CD4-positive, alpha-beta T cell treated with Interferon gamma for 1 hour (primary cell): ENCODE measurements around the gene CCR8.
"Not testable (repeated sequence)": the region's sequence is repeated elsewhere in the genome, so short reads cannot be mapped to it uniquely, and the experiment has no call there.

Experiments
- DNase-seq: peaks from one replicate; pipeline ENCODE4 v3.0.0-alpha.2; 2020

Gene CCR8

DNA sequence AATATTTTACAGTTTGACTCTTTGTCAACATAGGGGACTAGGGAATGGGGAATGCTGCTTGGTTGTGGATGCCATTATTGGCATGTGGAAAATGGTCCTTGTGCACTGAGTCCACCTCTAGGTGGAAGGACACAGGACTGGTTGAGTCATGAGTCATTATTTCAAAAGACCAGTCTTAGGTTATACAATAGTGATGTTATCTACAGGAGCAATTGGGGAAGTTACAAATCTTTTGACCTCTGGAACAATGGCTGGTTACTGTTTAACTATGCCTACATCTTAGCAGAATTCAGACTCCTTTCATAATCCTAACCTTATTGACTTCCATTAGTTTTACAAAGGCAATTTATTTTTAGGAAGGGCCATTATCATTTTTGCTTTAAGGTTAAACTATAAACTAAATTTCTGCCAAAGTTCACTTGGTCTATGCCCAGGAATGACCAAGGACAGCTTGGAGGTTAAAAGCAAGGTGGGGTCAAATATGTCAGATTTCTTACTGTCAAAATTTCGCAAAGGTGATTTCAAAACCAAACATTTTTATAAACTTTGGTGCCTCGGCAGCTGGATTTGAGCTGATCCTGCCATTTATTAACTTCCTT lies 11.8 kb upstream of the CCR8 start:
- DNase-seq: no peak

DNA sequence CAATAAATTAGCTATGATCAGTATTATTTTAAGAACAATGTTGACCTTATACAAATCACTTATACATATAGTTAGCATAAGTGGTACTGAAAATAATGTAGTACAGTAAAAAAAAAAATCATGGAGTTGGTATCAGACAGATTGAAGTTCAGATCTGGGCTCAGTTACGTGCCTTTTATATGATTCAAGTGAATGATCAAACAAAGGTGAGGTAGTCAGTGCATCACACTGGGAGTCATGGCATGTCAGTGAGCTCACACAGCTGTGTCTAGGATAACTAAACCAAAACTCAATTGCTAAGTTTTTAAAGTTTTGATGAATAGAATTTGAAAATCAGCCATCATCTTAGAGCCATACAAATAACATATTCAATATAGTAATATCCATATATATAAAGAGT lies 11.2 kb upstream of the CCR8 start:
- DNase-seq: no peak

DNA sequence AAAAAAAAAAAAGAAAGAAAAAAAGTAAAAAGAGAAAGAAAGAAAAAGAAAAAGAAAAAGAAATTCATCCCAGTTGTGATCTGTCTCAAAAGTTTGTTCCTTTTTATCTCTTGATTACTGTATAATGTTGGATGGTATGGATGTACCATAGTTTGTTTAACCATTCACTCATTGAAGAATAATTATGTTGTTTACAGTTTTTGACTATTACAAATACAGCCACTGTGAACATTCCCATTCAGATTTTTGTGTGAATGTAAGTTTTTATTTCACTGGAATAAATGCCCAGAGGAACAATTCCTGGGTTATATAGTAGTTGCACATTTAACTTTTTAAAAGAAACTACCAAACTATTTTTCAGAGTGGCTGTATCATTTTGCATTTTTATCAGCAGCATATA lies 10.3 kb upstream of the CCR8 start:
- DNase-seq: no peak

DNA sequence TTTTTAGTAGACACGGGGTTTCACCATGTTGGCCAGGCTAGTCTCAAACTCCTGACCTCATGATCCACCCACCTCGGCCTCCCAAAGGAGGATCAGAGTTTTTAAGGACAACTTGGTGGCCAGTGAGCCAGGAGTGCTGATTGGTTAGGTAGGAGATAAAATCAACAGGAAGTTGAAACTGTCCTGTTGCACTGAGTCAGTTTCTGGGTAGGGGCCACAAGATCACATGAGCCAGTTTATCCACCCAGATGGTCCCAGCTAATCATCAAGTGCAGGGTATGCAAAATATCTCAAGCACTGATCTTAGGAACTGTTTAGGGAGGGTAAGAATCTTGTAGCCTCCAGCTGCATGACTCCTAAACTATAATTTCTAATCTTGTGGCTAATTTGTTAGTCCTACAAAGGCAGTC lies 7.9 kb upstream of the CCR8 start:
- DNase-seq: not testable (repeated sequence)

DNA sequence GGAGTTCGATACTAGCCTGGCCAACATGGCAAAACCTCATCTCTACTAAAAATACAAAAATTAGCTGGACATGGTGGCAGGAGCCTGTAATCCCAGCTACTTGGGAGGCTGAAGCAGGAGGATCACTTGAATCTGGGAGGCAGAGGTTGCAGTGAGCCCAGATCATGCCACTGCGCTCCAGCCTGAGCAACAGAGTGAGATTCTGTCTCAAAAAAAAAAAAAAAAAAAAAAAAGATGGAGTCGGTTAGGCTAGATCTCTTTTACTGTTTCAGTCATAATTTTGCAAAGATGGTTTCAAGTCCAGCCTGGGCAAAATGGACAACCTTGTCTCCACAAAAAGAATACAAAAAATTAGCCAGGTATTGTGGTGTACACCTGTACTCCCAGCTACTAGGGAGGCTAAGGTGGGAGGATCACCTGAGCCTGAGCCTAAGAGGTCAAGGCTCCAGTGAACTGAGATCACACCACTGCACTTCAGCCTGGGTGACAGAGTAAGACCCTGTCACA lies 7.2 kb upstream of the CCR8 start:
- not testable (repeated sequence) for DNase-seq

DNA sequence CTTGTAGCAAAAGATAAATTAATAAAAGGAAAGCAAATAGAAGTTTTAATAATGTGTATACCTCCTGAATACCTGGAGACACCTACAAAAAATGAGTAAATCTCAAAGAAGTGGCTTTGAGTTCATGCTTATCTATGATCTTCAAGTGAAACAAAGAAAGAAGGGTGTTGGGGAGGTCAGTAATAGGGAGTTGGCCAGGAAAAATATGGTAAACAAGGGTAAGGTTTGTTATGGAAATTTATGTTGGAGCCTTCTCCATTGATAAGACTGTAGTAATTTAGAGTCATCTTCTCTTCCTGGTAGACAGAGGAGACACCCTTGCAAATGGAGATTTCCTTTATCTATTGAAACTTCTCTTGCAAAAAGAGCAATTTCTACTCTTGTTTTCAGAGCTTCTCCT lies 6.6 kb upstream of the CCR8 start:
- DNase-seq: no peak

DNA sequence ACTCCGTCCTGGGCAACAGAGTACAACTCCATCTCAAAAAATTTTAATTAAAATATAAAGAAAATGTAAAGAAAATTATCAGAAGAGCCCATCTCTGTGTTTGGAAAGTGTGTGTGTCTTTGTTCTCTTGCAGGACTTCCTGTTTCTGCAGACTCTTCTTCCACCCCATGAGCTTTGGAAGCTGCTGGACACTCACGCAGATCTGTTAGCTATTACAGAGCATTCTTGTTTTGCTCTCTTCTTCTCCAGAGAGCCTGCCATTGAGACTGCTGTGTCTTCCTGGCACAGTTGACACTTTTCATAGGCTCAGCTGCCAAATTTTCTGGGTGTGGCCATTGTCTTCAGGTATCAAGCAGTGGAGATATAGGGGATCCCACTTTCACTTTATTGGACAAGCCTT lies 6.0 kb upstream of the CCR8 start:
- DNase-seq: no peak

DNA sequence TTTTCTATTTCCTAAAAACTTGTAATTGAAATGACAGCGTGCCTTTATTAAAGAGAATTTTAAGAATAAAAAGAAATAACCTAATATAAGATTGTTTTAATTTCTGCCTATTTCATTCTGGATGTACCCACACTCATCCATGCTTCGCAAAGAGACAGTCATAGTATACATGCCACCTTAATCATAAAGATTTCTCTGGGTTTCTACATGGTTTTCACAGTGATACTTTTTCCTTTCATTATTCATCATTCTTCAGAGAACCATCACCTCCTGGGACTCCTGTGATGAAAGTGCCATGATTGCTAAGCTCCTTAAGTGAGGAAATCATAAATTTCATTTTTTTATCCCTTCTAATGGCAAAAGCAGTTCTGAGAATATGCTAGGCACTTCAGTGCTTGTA lies 4.3 kb upstream of the CCR8 start:
- no peak for DNase-seq

DNA sequence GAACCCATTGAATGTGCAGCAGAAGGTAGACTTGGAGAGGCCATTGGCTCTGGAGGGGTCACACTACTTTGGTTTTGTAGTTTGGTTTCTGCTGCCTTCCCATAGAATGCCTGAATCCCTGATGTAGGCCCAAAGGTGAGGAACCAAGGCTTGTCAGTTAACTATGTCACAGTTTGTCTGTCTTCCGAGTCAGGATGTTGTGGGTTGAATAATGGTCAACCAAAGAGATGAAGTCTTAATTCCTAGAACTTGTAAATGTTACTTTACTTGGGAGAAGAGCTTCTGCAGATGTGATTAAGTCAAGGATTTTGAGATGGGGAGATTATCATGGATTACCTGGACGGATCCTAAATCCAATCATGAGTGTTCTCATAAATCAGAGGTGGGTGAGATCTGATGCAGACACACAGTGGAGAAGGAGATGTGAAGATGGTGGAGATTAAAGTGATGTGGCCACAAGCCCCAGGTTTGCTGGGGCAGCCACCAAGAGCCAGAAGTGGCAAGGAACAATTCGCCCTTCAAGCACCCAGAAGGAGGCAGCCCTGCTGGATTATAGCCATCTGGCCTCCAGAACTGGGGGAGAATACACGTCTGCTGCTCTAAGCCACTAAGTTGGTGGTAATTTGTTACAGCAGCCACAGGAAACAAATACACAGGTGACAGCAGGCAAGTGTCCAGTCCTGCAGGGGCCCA lies 2.3 kb upstream of the CCR8 start:
- DNase-seq: no peak

DNA sequence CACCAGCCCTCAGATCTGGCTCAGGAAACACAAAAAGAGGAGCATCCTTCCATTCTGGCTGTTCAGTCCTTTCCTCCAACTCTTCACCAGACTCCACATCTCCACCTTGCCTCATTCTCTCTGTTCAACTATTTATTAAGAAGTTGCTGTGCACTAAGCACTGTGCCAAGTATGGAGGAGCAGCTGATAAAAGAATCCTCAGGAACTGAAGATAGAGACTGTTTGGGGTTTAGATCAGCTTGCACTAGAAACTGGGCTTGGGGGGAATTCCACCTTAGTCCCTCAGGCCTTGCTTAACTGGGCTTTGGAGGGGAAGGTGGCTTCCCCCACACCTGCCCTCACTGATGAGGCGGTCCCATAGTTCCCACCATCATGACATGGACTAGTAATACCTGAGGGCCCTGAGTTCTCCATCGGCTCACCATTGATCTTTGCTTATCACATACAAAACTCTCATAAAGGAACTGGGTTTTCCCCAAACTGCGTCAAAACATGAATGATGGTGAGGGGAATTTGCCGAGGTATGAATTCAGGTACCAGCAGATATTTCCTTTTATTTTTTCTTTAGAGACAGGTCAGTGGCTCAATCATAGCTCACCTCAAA lies 1.7 kb upstream of the CCR8 start:
- DNase-seq: peak; percentile 3

DNA sequence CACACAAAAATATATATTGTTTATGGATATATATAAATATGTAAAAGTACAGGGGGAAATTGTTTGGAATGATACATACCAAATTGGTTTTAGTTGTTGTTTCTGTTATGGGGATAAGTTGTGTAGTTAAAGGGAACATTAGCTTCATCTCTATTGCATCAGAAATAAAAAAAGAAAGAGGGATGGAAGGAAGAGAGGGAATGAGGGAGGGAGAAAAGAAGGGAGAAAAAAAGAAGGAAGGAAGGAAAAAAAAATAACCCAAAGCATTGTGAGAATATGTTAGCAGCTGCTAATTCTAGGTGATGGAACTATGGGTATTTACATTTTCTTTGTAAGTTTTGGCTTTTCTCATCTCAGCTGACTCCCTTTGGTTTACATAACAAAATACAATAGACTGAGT lies 1.3 kb downstream of the CCR8 start:
- no peak for DNase-seq

DNA sequence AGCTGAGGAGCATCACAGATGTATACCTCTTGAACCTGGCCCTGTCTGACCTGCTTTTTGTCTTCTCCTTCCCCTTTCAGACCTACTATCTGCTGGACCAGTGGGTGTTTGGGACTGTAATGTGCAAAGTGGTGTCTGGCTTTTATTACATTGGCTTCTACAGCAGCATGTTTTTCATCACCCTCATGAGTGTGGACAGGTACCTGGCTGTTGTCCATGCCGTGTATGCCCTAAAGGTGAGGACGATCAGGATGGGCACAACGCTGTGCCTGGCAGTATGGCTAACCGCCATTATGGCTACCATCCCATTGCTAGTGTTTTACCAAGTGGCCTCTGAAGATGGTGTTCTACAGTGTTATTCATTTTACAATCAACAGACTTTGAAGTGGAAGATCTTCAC lies 3.0 kb downstream of the CCR8 start:
- no peak for DNase-seq

DNA sequence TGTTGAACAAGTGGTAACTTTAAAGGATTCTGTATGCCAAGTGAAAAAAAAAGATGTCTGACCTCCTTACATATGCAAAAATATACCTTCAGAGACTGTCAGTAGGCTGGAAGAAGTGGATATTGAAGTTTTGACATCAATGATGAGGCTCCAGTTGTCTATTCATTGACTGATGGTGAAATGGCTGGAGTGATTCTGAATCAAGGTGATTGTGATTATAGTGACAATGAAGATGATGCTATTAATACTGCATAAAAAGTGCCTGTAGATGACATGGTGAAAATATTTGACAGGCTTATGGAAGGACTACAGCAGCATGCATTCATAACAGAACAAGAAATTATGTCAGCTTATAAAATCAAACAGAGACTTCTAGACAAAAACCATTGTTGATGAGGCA lies 4.1 kb downstream of the CCR8 start:
- DNase-seq: no peak

DNA sequence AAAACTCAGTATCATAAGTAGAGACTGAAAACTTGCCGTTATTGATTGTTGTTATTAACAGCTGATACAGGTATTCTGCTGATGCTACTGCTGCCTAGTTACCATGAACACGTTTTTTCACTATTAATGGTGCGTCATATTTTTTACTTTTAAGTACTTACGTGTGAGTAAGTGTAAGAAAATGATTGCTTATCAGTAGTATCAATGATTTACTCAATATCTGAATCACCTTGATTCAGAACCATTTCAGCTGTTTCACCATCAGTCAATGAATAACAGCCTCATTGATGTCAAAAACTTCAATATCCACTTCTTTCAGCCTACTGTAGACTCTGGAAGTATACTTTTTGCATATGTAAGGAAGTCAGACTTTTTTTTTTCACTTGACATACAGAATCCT lies 4.7 kb downstream of the CCR8 start:
- no peak for DNase-seq

DNA sequence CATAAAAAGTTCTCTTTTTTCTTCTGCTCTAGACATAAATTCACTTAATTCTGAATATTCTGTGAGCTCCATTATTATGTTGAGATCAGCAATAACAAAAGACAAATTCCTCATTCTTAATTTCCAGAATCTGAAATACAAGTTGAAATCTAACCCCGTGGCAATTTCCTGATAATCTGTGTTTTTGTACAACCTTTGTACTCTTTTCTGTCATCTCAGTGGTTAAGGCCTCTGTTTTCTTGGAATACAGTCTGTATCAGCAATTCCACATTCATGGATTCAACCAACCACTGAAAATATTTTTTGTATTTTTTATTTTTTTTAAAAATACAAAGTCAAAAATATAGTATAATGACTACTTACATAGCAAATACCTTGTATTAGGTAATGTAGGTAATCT lies 8.7 kb downstream of the CCR8 start:
- no peak for DNase-seq

DNA sequence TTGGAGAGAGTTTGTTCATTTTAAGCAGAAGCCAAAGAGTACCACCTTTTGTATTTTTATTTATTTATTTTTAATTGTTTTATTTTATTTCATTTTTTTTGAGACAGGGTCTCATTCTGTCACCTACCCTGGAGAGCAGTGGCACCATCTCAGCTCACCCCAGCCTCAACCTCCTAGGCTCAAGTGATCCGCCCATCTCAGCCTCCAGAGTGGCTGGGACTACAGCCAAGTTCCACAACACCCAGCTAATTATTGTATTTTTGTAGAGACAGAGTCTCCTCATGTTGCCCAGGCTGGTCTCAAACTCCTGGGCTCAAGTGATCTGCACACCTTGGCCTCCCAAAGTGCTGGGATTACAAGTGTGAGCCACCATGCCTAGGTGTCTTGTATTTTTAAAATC lies 9.6 kb downstream of the CCR8 start:
- no peak for DNase-seq

DNA sequence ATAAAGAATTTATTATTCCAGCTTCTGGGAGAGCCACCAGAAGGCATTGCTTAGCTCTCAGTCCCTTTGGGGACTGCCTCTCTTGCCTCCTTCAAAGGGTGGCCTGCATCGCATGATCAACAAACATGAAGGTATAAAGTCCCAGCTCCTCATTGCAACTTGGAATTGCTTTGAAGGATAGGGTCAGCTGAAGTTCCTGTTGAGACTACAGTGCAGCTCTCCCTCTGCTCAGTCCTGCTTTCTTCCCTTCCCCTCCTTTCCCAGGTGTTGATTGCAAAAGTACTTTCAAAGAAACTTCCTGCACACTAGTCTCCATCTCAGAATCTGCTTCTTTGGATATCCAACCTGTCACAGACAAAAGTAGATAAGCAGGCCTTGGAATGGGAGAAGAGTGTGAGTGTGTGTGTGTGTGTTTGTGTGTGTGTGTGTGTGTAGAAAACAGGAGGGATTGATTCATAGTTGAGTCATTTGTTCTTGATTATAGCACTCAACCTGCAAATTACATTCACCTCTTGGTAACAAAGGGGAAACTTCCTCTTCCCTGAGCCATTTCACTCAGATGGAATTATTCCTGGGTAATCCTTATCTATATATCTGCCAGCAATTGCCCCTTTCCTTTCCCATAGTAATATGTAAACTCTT lies 13.7 kb downstream of the CCR8 start:
- DNase-seq: no peak

DNA sequence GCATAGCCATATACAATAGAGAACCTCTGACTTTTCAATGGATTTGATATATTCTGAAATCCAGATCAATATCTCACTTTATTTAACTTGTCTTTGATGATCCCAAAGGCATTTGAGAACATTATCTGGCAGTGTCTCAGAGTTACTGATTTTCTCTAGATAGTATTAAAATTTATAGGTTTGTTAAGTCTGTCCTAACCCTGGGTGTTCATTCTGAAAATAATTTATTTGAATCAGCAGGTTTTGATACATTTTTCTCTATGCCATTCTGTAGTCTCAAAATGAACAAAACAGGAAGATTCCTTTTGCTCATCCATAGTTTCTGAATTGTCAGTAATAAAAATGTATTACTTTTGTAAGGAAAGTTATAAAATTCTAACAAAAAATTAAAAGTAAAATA lies 14.3 kb downstream of the CCR8 start:
- no peak for DNase-seq

DNA sequence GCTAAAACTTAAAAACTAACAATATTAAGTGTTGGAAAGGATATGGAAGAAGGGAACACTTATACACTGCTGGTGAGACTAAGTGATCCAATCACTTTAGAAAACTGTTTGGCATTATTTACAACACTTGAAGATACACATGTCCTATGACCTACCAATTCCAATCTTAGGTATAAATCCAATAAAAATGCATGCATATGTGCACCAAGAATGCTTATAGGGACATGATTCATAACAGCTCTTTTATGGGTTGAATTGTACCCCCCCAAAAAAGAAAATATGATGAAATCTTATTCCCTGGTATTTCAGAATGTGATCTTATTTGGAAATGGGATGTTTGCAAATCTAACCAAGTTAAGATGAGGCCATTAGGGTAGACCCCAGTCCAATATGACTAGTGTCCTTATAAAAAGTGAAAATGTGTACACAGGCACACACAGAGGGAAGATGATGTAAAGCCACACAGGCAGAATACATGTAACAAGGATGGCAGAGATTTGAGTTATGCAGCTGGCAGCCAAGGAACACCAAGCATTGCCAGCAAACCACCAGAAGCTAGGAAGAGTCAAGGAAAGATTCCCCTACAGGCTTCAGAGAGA lies 15.3 kb downstream of the CCR8 start:
- no peak for DNase-seq

DNA sequence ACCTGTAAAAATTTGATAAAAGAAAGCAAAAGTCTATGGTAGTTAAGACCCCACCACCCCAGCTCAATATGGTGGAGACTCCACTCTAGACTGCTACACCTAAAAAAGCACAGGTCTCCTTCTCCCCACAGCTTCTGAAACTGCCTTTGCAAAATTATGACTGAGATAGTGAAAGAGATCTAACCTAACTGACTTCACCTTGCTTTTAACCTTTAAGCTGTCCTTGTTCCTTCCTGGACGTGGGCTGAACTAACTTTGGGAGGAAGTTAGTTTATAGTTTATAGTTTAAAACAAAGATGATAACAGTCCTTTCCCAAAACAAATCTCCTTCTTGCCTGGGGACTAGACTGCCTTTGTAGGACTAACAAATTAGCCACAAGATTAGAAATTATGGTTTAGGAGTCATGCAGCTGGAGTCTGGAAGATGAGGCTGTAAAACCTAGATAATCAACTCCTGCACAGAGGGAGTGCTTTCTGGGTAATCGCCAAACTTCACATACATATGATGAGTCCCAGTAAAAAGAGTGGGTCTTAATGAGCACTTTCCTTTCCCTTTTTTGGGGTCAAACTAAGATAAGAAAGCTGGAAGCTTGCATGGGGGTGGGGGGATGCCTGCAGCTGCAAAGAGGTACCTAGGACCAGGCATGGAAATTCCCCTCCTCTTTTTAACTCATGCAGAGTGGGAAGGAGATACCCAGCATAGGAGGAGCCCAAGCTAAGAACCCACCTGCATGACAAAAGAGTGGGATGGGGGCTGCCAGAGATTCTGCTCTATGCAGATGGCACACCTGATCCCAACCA lies 17.5 kb downstream of the CCR8 start:
- DNase-seq: no peak

DNA sequence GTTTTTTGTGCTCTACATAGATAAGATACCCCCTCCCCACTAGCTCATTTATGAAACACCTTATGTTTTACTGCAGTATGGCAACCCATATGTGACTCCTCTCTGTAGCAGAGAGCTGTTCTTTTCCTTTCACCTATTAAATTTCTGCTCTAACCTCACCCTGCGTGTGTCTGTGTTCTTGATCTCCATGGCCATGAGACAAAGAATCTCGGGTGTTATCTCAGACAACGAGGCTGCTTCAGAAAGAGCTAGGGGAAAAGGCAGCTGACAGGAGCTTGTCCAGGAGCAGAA lies 18.0 kb downstream of the CCR8 start:
- DNase-seq: no peak

DNA sequence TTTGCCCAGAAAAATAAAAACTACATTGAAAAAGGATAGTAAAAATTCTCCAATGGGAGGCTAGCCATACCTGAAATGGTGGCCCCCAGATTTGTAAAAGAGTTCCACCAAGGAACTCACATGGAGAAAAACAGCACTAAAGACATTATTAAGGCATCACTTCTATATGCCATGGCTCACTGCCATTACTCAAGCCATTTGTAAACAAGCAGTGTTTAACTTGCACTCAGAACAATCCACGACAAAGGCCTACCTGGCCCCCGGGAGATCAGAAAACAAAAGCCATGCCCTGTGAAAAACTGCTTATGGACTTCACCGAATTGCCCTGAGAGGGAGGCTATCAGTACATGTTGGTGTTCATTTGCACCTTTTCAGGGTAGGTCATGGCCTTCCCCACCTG lies 19.6 kb downstream of the CCR8 start:
- DNase-seq: no peak

DNA sequence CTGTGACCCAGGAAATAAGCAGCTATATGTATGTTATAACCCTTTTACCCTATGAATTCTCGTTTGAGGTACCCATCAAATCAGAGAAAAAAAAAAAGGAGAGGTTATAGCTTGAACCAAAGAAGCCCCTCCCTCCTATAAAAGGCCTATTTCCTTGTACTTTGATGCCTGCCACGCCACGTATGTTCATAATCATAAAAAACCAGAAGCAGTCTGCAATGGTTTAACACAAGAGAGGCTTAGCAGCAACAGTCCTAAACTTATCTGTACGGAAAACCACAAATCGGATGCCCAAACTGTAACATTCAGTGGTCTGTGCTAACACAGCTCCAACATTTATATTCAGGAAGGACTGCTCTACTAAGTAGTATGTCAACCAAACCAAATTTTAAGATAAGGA lies 21.2 kb downstream of the CCR8 start:
- DNase-seq: no peak
